ENCODE data around the gene EFHD2.
"Not testable (repeated sequence)": the region's sequence is repeated elsewhere in the genome, so short reads cannot be mapped to it uniquely, and the experiment has no call there.

The EFHD2 gene

GRCh38 chr1:15427280-15427666 is 17.6 kb downstream of the EFHD2 start:
- Histone ChIP-seq H3K4me1 (no peaks in the 10 kb centered on the region), H3K4me3 (no peak overlapping the region), H3K36me3 (peaks cover 0 to 49% (median 33%) of the 10 kb centered on the region in 3 donors), H3K27ac (no peak overlapping the region), H3K9me3 (no peaks in the 10 kb centered on the region), H3K27me3 (no peaks in the 10 kb centered on the region)
- DNase-seq = no peak
- no peak for TF ChIP-seq CTCF (IDR thresholded peaks at IDR 0.05)
- intact Hi-C loops (cut with DNase I; ENCODE audit: low total_unique reads) = no loop called here

GRCh38 chr1:15428252-15428651 is 18.6 kb downstream of the EFHD2 start:
- H3K27me3 ChIP-seq, DNase-seq, H3K27ac ChIP-seq, H3K9me3 ChIP-seq, H3K4me1 ChIP-seq, H3K4me3 ChIP-seq: not testable (repeated sequence)
- H3K36me3 ChIP-seq = peaks cover 0 to 49% (median 33%) of the 10 kb centered on the region in 3 donors
- intact Hi-C loops (cut with DNase I; ENCODE audit: low total_unique reads) = loop anchor here (2.0 kb wide), 1 partner anchor 103 kb away; no protein-coding TSS in a partner anchor

- DNase-seq = no peak
- intact Hi-C loops (cut with DNase I; ENCODE audit: low total_unique reads) = loop anchor here (2.0 kb wide), 1 partner anchor 104 kb away; no protein-coding TSS in a partner anchor
- no peaks in the 10 kb centered on the region for H3K4me1 ChIP-seq
- no peak for TF ChIP-seq CTCF (IDR thresholded peaks at IDR 0.05)
- peaks cover 0 to 49% (median 33%) of the 10 kb centered on the region in 3 donors for H3K36me3 ChIP-seq
- no peak overlapping the region for H3K4me3 ChIP-seq
- no peak overlapping the region for H3K27ac ChIP-seq
- no peaks in the 10 kb centered on the region for H3K27me3 ChIP-seq
- no peaks in the 10 kb centered on the region for H3K9me3 ChIP-seq
Observed at GRCh38 chr1:15428815-15429435, 19.2 kb downstream of the EFHD2 start.

- DNase-seq = no peak
- H3K36me3 ChIP-seq = peaks cover 0 to 49% (median 33%) of the 10 kb centered on the region in 3 donors
- H3K27ac ChIP-seq = no peak overlapping the region
- H3K4me1 ChIP-seq = no peaks in the 10 kb centered on the region
- H3K9me3 ChIP-seq = no peaks in the 10 kb centered on the region
- no peaks in the 10 kb centered on the region for H3K27me3 ChIP-seq
- intact Hi-C loops (cut with DNase I; ENCODE audit: low total_unique reads) = loop anchor here (2.0 kb wide), 1 partner anchor 105 kb away; no protein-coding TSS in a partner anchor
- H3K4me3 ChIP-seq = no peak overlapping the region
- TF ChIP-seq CTCF (IDR thresholded peaks at IDR 0.05) = no peak
Observed at GRCh38 chr1:15429701-15430149, 20.0 kb downstream of the EFHD2 start.

- H3K36me3 ChIP-seq = peaks cover 0 to 42% (median 23%) of the 10 kb centered on the region in 3 donors
- H3K9me3 ChIP-seq = no peaks in the 10 kb centered on the region
- peak; percentile 92 to 98 for TF ChIP-seq CTCF (IDR thresholded peaks at IDR 0.05)
- no peak overlapping the region for H3K27ac ChIP-seq
- peak; percentile 56 to 82 for DNase-seq
- H3K27me3 ChIP-seq = no peaks in the 10 kb centered on the region
- H3K4me3 ChIP-seq = no peak overlapping the region
- intact Hi-C loops (cut with DNase I; ENCODE audit: low total_unique reads) = no loop called here
- no peaks in the 10 kb centered on the region for H3K4me1 ChIP-seq
Observed at GRCh38 chr1:15430787-15431570, 21.3 kb downstream of the EFHD2 start.

- Histone ChIP-seq H3K4me1 (no peaks in the 10 kb centered on the region), H3K9me3 (no peaks in the 10 kb centered on the region), H3K27me3 (no peaks in the 10 kb centered on the region), H3K4me3 (no peak overlapping the region), H3K36me3 (peaks cover 0 to 36% (median 17%) of the 10 kb centered on the region in 3 donors), H3K27ac (no peak overlapping the region)
- no peak for DNase-seq
- intact Hi-C loops (cut with DNase I; ENCODE audit: low total_unique reads) = no loop called here
- TF ChIP-seq CTCF (IDR thresholded peaks at IDR 0.05) = no peak
Observed at GRCh38 chr1:15431571-15431948, 21.9 kb downstream of the EFHD2 start.

Data from tibial artery (tissue), 4 donors.